Neural cell (in vitro differentiated cells): ENCODE data around the gene ZNF221.

Experiments used
- CTCF ChIP-seq: fragments of 450-650 bp; IDR thresholded peaks from 2 replicates; pipeline ENCODE4 v1.5.1; 2014; ENCODE audit warnings: antibody characterized with exemption, mild to moderate bottlenecking, moderate library complexity; ENCODE audit not compliant: poor library complexity, severe bottlenecking
- POLR2AphosphoS5 ChIP-seq: IDR thresholded peaks from 2 replicates; pipeline ENCODE4 v1.6.1; 2012

GRCh38 chr19:43984687-43985000 lies 33.6 kb downstream of the ZNF221 start:
- TF ChIP-seq POLR2AphosphoS5 = no peak
- no peak for TF ChIP-seq CTCF
